DMS53 treated with DMSO at 0.1 percent for 48 hours (cell line): ENCODE results near the gene USP7.

Source experiments
- DNase-seq: peaks from one replicate; lab custom pipeline; 2025; ENCODE audit not compliant: unreplicated experiment; lab: John Stamatoyannopoulos, UW

Gene USP7

DNA sequence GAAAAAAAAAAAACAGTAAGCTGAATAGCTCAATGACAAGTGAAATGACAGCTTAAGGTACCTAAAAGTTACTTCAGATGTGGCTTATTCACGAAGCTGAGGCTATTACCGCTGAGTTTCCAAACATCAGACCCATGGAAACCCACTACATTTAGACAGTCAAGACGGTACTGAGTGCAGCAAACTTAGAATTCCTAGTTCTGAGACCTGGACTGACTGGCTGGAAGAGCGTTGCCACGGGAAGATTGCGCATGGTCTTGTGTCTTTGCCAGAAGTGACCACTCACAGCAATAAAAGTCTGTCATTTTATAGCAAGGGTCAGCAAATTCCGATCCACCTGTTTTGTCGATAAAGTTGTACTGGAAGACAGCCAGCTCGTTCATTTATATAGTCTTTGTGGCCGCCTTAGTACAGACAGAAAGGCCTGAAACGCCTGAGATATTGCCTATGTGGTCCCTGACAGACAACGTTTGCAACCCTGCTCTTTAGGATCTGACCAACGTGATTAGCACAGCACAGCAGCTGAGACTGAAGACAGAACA is 62.3 kb downstream of the USP7 start:
- DNase-seq = no peak

DNA sequence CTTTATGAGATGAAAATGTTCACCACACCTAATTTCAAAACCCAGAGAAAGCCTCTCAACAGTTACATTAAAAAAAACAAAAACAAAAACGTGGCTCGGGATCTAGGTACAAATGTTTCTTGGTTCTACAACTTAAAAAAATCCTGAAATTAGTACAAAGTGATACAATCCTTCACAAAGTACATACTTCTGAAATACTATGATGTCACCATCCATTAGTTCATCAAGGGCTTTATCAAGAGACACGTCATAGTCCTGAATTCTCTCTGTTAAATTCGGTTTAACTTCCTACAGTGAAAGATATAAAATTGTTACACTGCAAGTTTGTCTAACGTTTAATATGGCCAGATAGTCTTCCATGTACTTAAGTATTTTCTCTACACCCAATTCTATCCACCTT is 63.4 kb downstream of the USP7 start:
- DNase-seq = no peak

GRCh38 chr16:8899709-8900317 is 63.9 kb downstream of the USP7 start:
- DNase-seq = no peak

DNA sequence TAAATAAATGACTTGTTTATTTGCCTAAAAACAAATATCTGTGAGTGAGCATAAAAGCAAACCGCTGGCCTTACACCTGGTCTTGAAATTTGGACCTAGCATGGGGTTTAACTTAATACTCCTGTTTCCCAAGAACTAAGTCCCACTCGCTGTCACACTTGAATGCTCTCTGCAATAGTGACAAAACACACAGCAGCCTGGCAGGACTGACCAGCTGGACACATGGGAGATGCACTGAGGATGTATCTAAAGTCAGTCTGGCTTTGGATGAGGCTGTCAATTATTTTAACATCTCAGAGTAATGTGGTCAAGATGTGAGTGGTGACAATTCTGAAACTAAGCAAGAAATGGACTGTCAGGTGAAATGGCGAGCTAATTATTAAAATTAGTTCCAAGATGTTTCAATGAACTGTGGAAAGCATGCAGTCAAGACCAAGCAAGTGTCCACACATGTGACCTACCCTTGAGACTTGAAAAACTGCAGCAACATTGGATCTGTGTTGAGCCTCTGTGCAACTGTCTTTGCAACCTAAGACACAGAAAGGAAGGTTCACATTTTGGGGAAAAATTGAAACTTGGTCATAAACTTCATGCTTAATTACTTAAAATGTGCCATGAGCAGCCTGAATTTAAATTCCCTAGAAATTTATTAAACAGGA is 64.9 kb downstream of the USP7 start:
- DNase-seq = no peak

DNA sequence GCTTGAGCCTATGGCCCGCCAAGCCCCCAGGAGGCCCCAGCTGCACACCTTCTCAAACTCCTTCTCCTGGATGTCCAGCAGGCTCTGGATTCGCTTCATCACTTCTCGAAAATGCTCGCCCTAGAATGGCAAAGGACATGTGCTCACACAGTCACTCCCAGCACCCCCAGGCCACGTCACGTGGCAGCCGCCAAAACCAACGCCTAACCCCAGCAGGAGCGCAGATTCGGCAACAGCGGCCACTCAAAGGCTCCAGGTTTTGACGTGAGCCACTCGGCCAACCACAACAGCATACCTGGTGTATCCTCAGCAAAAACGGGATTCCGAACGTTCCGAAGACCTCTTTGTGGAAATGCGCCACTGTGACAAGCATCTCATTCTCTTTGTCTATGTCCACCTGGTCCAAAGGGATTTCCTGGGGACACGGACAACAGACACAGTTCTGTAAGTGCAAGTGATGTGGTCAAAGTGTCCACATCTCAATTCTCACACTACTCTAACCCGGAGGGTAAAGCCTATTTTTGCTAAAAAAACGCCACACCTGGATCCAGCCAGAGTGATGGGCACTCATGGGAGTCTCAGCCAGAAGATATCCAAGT is 68.9 kb downstream of the USP7 start:
- no peak for DNase-seq

DNA sequence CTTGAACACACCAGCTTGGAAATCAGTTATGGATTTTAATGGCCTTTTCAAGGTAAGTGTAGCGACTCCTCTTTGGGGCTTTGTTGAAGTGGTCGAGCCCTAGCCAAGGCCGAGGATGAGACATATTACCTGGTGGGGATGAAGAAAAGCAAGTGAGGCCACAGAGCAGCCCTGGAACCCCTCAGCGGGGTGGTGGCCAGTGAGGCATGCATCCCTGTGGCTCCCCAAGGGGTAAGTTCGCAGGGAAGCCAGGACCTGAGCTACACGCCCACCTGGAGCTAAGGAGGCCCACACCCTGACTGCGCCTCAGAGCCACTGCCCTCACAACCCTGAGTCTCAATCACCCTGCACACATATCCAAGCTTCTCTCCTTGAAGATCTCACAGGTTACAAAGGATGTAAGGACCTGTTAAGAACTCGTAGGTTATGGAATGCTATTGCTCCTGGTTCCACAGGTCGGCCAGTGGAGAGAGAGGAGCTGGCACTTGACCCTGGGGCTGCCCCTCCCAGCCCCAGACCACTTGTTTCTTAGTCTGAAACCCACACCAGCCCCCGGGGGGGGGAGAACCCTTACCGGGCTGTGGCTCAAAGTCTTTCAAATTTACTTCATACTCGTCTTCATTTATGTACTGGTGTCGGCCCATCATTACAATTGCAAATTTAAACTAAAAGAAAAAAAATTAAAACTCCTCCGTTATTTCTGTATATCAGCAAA is 69.6 kb downstream of the USP7 start:
- no peak for DNase-seq

- no peak for DNase-seq
Measured at GRCh38 chr16:8893426-8893825, 70.3 kb downstream of the USP7 start.

DNA sequence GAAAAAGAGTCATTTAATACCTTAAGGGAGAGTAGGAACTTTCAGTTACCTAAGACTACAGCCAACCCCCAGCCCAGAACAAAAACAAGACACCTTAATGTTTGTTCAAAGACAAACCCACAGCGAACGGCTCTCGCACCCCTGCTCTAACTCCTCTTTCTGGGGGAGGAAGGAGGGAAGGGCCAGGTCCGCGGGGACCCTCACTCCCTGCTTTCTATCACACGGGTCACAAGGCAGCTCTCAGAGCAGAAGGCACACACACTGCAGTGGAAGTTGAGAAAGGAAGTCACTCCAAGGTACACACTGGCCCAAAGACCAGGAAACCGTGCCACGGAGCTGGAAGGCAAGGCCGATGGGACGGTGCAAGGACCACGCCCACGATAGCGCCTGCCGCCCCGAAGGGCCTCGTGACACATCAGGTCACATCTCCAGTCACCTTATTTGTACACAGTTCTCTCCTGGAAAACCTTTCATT is 71.6 kb downstream of the USP7 start:
- DNase-seq = no peak

GRCh38 chr16:8890549-8890921 is 73.2 kb downstream of the USP7 start:
- no peak for DNase-seq

DNA sequence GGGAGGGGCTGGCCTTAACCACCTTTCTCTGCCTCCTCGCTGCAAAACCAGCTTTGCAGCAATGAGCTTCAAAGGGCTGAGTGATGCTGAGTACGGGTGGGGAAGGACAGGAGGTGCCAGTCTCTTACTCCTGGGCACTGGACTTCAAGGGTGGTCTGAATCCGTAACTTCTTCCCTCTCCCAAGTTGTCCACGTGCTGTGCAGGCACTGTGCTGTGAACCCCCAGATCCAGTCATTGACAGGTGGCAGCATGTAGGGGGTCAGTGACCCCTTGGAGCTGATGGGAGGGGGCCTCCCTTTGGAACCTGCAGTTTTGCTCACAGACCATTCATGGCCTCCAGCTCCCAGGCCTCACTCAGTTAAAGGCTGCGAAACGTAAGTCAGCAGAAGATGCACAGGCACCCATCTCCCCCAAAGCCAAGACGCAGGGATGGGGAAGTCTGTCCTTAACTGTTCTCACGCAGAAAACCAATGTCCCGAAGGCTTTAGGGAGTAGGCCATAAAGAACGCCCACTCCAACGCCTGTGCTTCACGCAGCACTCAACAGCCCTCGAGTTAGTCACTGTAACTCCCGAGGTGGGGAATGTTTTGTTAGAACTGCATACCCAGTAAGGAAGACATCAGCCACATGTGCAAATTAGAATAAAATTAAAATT is 73.7 kb downstream of the USP7 start:
- no peak for DNase-seq

DNA sequence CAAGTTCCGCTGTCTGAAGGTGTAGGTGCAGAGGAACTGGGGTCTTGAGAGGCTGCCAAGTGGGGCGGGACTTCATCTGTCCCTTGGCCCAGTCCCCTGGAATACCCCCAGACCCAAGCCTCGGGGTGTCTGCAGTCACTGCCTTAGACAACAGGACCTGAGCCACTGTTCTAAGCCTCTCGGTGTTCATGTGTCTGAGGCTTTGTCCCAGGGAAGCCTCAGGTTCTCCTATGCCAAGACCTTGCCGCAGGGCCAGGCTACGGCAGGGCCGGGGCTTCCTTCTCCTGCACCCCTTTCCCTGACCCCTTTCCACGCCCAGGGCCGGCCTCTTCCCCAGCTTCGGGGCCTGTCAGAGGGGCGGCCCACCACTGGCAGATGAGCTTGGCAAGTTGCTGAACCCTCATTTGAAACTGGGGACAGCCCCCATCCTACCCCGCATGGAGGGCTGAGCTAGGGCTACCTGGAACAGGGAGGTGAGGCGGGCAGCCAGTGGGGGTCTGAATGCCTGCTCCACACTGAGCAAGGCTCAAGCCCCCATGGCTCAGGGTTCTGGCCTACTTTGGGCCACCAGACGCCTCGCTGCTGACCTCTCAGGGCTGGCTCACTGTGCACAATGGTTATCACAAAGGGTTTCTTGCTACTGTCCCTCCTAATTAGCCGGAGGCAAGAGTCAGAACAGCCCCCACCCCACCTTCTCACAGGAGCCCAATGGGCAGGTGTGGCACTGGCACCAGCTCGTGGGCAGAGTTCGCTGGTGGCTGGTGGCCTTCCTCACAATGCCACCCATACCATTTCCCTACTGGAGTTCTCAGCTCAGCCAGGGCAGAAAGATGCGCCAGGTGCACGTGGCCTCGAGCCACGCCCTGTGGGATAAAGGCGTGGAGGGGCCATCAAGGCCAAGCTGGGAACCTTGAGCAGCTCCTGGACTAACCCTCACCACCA is 74.5 kb downstream of the USP7 start:
- DNase-seq = no peak

- DNase-seq = no peak
Measured at GRCh38 chr16:8887952-8888560, 75.7 kb downstream of the USP7 start.

DNA sequence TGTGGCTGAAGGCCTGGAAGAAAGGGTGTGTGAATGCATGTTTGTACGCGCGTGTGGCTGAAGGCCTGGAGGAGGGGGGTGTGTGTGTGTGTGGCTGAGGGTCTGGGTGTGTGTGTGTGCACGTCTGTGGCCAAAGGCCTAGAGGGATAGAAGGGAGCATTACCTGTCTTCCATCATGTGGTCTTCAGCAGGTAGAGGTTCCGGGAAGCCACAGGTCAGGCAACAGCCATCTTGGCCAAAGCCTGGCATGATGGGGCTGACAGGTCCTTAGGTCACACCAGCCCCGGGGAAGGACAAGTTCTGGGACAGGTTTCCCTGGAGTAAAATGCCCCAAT is 76.3 kb downstream of the USP7 start:
- no peak for DNase-seq

GRCh38 chr16:8886593-8887430 is 76.9 kb downstream of the USP7 start:
- DNase-seq = no peak

GRCh38 chr16:8885674-8886592 is 77.8 kb downstream of the USP7 start:
- DNase-seq = peak; percentile 45

DNA sequence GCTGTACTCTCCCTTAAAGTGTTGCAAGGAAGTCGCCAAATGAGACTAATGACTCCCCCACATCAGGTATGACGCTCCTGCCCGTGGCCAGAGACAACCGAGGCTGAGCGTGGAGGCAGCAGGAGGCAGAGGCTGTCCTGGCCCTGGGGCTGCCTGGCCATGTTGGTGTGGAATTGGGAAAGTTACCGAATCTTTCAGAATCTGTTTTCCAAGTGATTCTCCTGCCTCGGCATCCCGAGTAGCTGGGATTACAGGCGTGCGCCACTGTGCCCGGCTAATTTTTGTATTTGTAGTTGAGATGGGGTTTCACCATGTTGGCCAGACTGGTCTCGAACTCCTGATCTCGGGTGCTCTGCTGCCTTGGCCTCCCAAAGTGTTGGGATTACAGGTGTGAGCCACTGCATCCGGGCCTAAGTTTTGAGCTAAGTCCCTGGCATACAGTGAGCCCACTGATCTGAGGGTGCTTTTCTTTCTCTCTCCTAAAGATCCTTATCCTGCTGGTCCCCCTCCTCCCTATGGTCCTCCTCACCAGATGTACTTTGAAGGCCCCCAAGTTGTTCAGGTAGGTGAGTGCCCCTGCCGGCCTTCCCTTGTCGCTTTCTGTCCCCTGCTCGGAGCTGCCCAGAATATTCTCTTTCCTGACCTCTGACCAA is 80.9 kb downstream of the USP7 start:
- no peak for DNase-seq

DNA sequence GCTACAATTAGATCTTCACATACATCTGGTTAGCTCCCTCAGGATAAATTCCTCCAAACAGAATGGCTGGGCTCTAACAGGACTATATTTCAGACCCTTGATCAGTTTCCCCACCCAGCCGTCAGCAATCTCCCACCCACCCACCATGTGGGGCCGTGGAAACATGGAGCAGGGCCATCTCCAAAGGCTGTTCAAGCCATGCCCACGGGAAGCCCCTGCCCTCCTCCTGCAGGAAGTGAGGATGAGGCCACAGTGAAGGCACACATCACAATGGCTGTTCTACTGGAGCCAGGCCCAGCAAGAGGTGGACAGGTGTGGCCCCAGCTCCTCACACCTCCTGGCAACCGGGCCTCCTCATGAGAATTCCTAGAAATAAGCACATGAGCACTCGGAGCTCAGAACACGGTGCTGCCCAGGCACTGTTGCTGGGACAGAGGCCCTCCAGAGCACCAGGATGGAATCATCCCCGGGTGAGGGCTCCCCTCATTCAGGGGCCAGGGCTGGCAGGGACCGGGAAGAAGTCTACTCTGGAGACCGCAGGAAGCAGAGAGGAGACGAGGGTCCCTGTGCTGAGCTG is 81.6 kb downstream of the USP7 start, which contains the start of gene LITAFD:
LITAFD (plus strand) TSS at position 311 of the 577 bp plus-strand sequence. CDS start 2,005 bp downstream, outside the sequence.
- DNase-seq = no peak
